Vagina (tissue), 2 donors: ENCODE measurements around the gene AGAP3. TPM values are rescaled to one million over a fixed set of nuclear protein-coding genes. Genes with fewer than 3 reads are reported as not detected.
A peak's percentile ranks its signal among the peaks of the same experiment; 100 is the strongest.

Experiments
- DNase-seq, 2 donors: peaks; one replicate each; pipeline ENCODE4 v3.0.0-alpha.2; 2017; ENCODE audit errors: extremely low spot score in 2 of 2
- H3K27ac ChIP-seq: fragments of 200-600 bp; sonication (generic); one replicate; pipeline ENCODE4 v1.5.1; 2019
- H3K27me3 ChIP-seq: fragments of 200-600 bp; sonication (generic); one replicate; pipeline ENCODE4 v1.5.1; 2019
- H3K36me3 ChIP-seq, 2 donors: fragments of 200-600 bp; sonication (generic); one replicate each; pipeline ENCODE4 v1.5.1; 2017 to 2019
- H3K4me1 ChIP-seq: fragments of 200-600 bp; sonication (generic); one replicate; pipeline ENCODE4 v1.5.1; 2019
- H3K4me3 ChIP-seq, 2 donors: fragments of 200-600 bp; sonication (generic); 1 replicate in 1 of 2; 2 replicates in 1 of 2; pipeline ENCODE4 v1.5.1; 2016 to 2019
- H3K9me3 ChIP-seq: fragments of 200-600 bp; sonication (generic); one replicate; pipeline ENCODE4 v1.5.1; 2019
- CTCF ChIP-seq, 3 experiments: fragments of 450-650 bp in 2 of 3; fragments of 200-600 bp in 1 of 3; sonication (generic) in 1 of 3; IDR thresholded peaks; one replicate each; pipeline ENCODE4 v1.5.1; 2017 to 2019; ENCODE audit warnings: antibody characterized with exemption in 3 of 3, mild to moderate bottlenecking in 2 of 3, moderate library complexity in 2 of 3
- POLR2A ChIP-seq, 2 donors: fragments of 450-650 bp; IDR thresholded peaks; one replicate each; pipeline ENCODE4 v1.6.1; 2017; ENCODE audit warnings: antibody characterized with exemption in 2 of 2, mild to moderate bottlenecking in 2 of 2, moderate library complexity in 2 of 2
- POLR2AphosphoS5 ChIP-seq, 2 donors: sonication (generic); formaldehyde crosslinking; IDR thresholded peaks; one replicate each; pipeline ENCODE4 v1.9.0; 2017; ENCODE audit warnings: antibody characterized with exemption in 2 of 2, mild to moderate bottlenecking in 2 of 2, low read depth in 1 of 2; ENCODE audit not compliant: insufficient read depth in 1 of 2
- intact Hi-C: fragments of 100-400 bp; cut with DNase I; formaldehyde crosslinking; loops from one replicate; pipeline ENCODE4 v1.15.1; 2023
- total RNA-seq: library from RNA; depleted of rRNA; stranded (reverse); fragments of >200 nt; gene quantifications from one replicate; pipeline ENCODE4 v1.2.3, GENCODE V29; 2016

AGAP3 gene
- total RNA-seq, 1 donor from 2014 or later, result 98.2 TPM

- no peak overlapping the region for H3K4me3 ChIP-seq
- TF ChIP-seq CTCF (IDR thresholded peaks at IDR 0.05) (no peak), POLR2A (IDR thresholded peaks at IDR 0.05) (no peak), POLR2AphosphoS5 (IDR thresholded peaks at IDR 0.05; ENCODE audit: insufficient read depth in 1 of 2, low read depth in 1 of 2) (no peak)
- no peaks in the 10 kb centered on the region for H3K27me3 ChIP-seq
- no peaks in the 10 kb centered on the region for H3K9me3 ChIP-seq
- intact Hi-C loops, result loop anchor here (2.0 kb wide), 1 partner anchor 13 kb away; no protein-coding TSS in a partner anchor
- DNase-seq, result no peak
- peaks cover 37% of the 10 kb centered on the region for H3K4me1 ChIP-seq
- H3K36me3 ChIP-seq, result no peaks in the 10 kb centered on the region
- H3K27ac ChIP-seq, result peak overlapping the region; percentile 79
Observed at GRCh38 chr7:151107882-151108281, 21.6 kb downstream of the AGAP3 start.

GRCh38 chr7:151109094-151110048 lies 23.1 kb downstream of the AGAP3 start:
- no peak for DNase-seq
- Histone ChIP-seq H3K4me3 (no peak overlapping the region), H3K27me3 (no peaks in the 10 kb centered on the region), H3K36me3 (no peaks in the 10 kb centered on the region), H3K4me1 (peaks cover 51% of the 10 kb centered on the region), H3K27ac (peak overlapping the region; percentile 79), H3K9me3 (no peaks in the 10 kb centered on the region)
- intact Hi-C loops, result loop anchor here (2.0 kb wide), 1 partner anchor 15 kb away; no protein-coding TSS in a partner anchor
- TF ChIP-seq POLR2AphosphoS5 (IDR thresholded peaks at IDR 0.05; ENCODE audit: insufficient read depth in 1 of 2, low read depth in 1 of 2), result peak in 1 of 2 donors; percentile 70
- TF ChIP-seq POLR2A (IDR thresholded peaks at IDR 0.05), result no peak
- TF ChIP-seq CTCF (IDR thresholded peaks at IDR 0.05), result no peak

- H3K4me1 ChIP-seq, result peaks cover 41% of the 10 kb centered on the region
- peak overlapping the region in 1 of 2 donors; percentile 1 for H3K4me3 ChIP-seq
- TF ChIP-seq POLR2A (IDR thresholded peaks at IDR 0.05), result no peak
- no peak for TF ChIP-seq CTCF (IDR thresholded peaks at IDR 0.05)
- TF ChIP-seq POLR2AphosphoS5 (IDR thresholded peaks at IDR 0.05; ENCODE audit: insufficient read depth in 1 of 2, low read depth in 1 of 2), result no peak
Observed at GRCh38 chr7:151110236-151110940, 24.1 kb downstream of the AGAP3 start.

DNA sequence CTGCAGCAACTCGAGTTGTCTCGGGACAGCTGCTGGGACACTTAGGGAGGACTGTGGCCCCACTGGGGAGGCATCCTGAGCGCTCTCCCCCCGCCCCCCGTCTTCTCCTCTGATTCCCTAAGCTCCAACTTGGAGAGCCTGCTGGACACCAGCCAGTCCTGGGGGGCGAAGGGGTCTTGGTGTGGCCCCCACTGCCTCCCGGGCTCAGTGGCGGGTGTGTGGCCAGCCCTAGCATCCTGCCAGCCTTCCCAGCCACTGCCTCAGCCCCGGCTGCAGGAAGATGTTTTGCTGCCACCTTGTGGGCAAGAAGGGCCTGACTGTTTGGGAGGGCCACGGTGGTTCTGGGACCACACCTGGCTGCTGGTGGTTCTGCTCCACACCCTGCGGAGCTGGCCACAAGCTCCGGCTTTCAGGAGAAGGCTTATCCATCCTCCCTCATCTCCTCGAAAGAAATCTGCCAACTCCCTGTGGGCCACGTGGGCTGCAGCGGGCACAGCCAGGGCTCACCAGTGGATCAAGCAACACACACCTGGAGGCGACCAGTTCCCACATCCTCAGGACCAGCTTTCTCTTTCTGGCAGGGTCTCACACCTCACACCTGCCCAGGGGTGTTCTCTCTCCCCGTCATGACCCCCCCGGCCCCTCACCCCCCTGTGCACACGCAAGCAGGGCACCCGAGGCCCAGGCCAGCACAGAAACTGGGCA lies 24.8 kb downstream of the AGAP3 start:
- Histone ChIP-seq H3K27ac (peak overlapping the region; percentile 79), H3K4me1 (peaks cover 46% of the 10 kb centered on the region)

More at GRCh38 chr7:151110236-151110940, 24.1 kb downstream of the AGAP3 start:
- no peak for DNase-seq
- Histone ChIP-seq H3K36me3 (no peaks in the 10 kb centered on the region), H3K27ac (peak overlapping the region; percentile 79), H3K9me3 (no peaks in the 10 kb centered on the region), H3K27me3 (no peaks in the 10 kb centered on the region)
- intact Hi-C loops, result no loop called here

More for the DNA sequence above, 24.8 kb downstream of the AGAP3 start:
- DNase-seq, result no peak
- Histone ChIP-seq H3K27me3 (no peaks in the 10 kb centered on the region), H3K36me3 (no peaks in the 10 kb centered on the region), H3K4me3 (peak overlapping the region in 1 of 2 donors; percentile 1), H3K9me3 (no peaks in the 10 kb centered on the region)
- TF ChIP-seq POLR2AphosphoS5 (IDR thresholded peaks at IDR 0.05; ENCODE audit: insufficient read depth in 1 of 2, low read depth in 1 of 2) (peak in 1 of 2 donors; percentile 50), POLR2A (IDR thresholded peaks at IDR 0.05) (no peak), CTCF (IDR thresholded peaks at IDR 0.05) (peak; percentile 82 to 90 (median 88))
- intact Hi-C loops, result no loop called here
